T-helper 1 cell (primary cell): ENCODE results near the gene ST6GALNAC6.
"Not testable (repeated sequence)": the region's sequence is repeated elsewhere in the genome, so short reads cannot be mapped to it uniquely, and the experiment has no call there.

Source experiments
- DNase-seq, 5 donors: peaks; one replicate each; pipeline ENCODE4 v3.0.0-alpha.2; 2012 to 2020

The ST6GALNAC6 gene

DNA sequence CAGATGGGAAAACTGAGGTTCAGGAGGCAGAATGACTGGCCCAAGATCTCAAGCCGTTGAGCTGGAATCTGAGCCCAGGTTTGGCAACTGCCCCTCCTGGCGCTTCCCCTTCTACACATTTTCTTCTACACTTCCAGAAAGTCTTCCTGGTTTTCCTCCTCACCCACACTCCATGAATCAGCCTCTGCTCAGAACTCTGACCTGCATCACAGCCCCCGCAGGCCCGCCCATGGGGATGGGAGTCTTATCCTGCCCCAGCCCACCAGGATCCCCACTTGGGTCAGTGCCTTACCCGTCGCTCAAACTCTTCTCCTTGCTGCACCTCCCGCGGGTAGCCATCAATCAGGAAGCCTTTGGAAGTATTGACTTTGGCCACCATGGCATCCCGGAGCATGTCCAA lies 27.9 kb downstream of the ST6GALNAC6 start:
- no peak for DNase-seq

GRCh38 chr9:127870887-127871286 lies 28.5 kb downstream of the ST6GALNAC6 start:
- no peak for DNase-seq

- not testable (repeated sequence) for DNase-seq
These were observed 29.3 kb downstream of the ST6GALNAC6 start for GRCh38 chr9:127870153-127870491.

- DNase-seq = peak; percentile 60 to 73 (median 67)
These were observed 29.9 kb downstream of the ST6GALNAC6 start for GRCh38 chr9:127869310-127870152.

DNA sequence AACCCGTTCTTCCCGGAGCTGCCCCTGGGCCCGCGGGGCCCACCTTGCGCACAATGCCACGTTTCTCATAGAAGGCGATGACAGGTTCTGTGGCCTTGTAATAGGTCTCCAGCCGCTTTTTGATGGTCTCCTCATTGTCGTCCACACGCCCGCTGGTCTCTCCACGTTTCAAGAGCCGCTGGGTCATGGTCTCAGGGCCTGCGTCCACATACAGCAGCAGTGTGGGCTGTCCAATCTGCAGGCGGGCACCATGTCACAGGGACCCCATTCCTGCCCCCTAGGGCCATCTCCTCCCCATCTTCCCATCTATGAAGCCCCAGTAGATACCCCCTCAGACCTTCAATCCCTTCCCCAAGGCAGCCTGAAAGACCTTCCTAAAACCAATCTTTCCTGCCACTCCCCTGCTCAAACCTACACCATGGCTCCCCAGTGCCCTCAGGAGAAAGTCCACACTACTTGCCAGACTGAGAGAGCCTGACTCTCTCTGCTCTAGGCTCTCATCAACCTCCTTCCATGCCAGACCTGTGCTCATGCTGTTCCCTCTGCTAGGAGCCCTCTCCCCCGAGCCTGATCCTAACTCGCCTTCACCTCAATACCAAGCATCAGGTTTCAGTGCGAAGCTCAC lies 31.0 kb downstream of the ST6GALNAC6 start:
- no peak for DNase-seq

DNA sequence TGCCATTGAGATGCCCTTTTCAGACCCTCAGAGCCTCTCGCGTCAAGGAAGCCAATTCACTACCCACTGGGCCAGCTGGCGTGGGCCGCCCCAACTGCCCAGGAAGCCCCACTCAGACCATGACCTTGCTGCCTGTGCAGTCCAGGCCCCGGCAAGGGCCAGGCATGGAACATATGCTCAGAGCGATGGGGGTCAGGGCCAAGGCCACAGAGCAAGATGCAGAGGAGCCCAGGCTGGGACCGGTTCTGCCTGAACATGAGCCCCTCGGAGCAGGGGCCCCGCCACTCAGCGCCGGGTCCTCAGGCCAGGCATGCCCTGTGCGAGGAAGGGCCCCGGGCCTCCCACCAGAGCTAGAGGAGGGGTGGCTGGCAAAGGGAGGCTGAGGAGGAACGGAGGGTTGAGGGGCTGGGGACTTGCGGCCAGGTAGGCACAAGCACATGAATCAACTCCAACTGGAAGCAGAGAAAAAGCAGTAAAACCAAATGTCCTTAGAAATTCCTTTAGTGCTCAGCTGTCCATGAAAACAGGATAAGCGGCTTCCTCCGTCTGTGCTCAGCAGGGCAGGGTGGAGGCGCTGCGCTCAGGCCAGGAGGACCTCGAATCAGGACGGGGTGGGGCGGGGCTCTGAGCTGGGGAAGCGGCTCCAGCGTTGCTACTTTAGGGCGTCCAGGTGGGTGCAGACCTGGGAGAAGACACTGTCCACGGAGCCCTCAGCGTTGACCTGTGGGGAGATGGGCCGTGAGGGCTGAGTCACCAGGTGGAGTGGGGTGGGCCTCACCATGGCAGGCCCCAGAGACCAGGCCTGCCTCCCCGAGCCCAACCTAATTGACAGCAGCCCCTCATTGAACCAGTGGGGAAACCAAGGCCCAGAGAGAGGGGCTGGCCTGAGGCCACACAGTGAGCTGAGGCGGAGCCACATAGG lies 31.8 kb downstream of the ST6GALNAC6 start:
- DNase-seq = no peak

- DNase-seq = no peak
These were observed 32.9 kb downstream of the ST6GALNAC6 start for GRCh38 chr9:127866535-127866934.

DNA sequence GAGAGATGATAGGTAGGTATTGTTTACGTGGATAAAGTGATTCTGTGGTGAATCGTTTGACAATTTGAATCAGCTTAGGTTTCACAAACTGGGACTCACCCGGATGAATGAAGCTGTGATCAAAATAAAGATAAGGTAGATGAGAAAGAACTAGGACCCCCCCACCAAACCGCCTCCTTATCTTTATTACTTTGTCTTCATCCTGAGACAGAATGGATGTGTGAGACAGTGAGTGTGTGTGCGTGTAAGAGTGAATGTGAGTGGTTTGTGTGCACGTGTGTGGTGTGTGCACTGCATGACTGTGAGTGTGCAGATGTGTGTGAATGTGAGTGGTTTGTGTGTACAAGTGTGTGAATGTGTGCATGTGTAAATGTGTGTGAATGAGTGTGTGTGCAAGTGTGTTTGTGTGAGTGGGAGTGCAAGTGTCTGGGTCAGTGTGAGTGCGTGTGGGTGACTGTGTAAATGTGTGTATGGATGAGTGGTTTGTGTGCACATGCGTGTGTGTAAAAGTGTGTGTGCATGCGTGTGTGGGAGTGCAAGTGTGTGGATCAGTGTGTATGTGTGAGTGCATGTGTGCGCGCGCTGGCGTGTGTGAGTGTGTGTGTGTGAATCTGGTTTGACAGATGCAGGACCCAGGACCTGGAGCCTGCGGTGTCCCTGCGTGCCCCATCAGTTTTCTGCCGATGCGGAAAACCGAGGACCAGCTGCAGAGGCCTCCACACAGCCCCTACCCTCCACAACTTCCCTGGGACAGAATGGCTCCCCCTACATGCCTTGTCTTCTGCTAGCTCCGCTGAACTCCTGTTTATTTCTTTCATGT lies 33.5 kb downstream of the ST6GALNAC6 start:
- peak in 1 of 5 donors; percentile 51 for DNase-seq

DNA sequence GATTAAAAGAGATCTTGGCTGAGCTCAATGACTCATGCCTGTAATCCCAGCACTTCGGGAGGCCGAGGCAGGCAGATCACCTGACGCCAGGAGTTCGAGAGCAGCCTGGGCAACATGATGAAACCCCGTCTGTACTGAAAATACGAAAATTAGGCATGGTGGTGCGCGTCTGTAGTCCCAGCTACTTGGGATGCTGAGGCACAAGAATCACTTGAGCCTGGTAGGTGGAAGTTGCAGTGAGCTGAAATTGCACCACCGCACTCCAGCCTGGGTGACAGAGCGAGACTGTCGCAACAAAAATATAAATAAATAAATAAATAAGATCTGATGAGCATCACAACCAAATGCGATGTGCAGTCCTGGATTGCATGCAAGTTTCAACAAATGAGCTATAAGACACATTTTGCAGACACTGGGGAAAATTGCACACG lies 36.2 kb downstream of the ST6GALNAC6 start:
- DNase-seq = no peak

DNA sequence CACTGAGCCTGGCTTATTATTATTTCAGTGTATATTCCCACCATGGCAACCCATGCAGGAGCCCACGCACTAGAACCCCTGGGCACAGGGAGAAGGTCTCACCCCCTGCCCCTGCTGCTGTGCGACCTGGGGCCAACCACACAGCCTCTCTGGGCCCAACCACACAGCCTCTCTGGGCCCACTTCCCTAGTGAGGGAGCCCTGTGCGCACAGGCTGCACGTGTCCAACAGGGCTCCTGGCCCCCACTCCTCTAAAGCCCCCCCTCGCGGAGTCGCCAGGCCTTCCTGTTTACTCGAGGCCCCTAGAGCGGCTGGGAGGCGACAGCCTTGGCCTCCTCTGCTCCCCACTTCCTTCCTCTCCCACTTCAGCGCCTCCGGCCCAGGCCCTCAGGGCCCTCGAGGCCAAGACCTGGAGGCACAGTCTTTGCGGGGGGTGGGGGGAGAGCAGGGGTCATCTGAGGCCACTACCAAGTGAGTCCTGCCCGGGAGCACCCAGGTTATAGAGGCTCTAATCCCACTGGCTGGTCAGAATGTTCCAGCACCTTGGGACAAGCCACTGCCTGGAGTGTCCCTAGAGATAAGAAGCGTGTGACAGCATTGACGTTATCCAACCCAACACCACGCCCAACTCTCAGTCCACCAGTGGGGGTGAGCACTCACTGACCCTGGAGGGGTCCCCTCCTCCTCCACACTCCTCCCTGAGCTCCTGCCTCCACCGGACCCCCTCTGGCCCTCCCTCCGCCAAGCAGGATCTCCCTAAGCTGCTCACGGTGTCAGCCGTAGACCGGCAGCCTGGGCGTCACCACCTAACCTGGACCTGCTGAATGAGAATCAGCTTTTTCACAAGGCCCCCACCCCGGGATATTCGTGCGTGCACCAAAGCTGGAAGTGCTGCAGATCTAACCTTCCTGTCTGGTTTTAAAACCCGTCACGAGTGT lies 37.1 kb downstream of the ST6GALNAC6 start:
- peak in 4 of 5 donors; percentile 11 to 58 (median 34) for DNase-seq

GRCh38 chr9:127860779-127861178 lies 38.6 kb downstream of the ST6GALNAC6 start:
- no peak for DNase-seq

DNA sequence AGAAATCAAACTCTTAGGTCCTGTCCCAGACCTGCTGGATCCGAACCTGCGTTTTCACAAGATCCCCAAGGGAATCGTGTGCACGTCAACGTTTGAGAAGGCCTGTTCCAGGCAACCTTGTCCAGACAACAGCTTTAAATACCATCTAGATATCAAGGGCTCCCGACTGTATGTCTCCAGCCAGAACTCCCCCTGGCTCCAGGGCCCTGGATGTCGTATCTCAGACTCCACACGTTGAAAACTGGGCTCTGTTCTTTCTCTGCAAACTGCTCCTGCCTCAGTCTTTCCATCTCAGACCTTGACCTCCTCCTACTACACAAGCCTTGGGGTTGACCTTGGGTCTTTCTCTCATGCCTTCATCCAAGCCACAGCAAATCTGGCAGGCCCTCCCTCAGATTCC lies 39.1 kb downstream of the ST6GALNAC6 start:
- no peak for DNase-seq

DNA sequence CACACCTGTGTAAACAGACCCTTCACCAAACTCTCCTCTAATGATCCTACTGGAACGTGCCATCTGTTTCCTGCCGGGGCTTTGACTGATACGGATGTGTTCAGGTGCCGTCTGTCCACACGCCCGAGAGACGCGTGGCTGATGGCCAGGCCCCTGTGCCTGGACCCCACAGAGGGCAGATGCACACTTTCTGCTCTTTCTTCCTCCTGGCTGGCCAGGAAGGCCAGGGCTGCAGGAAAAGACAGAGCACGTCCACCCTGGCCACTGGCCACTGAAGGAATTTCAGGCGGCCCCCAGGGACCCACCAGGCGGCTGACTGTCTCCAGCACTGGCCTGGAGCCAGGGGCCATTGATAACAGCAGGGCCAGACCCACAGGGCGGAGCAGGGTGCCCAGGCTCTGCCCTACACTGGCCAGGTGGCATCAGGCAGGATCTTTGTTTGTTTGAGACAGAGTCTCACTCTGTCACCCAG lies 41.3 kb downstream of the ST6GALNAC6 start:
- DNase-seq = no peak

DNA sequence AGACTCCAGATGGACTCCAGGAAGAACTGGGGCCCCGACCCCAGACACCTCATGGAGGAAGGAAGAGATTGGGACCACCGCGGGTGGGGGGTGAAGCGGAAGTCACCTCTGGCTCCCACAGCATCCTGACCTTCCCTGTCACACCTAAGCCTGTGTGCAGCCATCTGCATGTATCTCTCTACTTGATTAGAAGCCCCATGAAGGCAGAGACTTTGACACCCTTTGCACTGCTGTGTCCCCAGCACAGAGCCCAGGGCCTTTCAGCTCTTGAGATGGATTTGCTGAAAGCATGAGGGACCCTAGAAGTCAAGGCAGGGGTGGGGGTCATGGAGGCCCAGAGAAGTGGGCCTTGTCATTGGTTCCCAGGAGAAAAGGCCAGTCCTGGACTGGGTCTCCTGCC lies 42.1 kb downstream of the ST6GALNAC6 start:
- no peak for DNase-seq

- no peak for DNase-seq
These were observed 42.7 kb downstream of the ST6GALNAC6 start for GRCh38 chr9:127856729-127857116.

GRCh38 chr9:127856094-127856728 lies 43.2 kb downstream of the ST6GALNAC6 start:
- no peak for DNase-seq

DNA sequence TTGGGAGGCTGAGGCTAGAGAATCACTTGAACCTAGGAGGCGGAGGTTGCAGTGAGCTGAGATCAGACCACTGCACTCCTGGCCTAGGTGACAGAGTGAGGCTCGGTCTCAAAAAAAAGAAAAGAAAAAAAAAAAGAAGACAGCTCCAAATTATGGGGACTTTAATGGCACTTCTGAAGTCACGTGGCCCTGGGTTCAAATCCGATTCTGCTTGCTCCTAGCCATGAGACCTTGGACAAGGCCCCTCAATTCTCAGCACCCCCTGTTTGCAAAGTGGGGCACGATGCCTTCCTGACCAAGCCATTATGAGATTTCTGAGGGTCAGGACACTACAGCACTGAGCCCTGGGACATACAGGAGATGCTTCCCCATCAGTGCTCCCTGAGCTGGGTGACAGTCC lies 43.9 kb downstream of the ST6GALNAC6 start:
- no peak for DNase-seq

- no peak for DNase-seq
These were observed 44.4 kb downstream of the ST6GALNAC6 start for GRCh38 chr9:127854960-127855359.

DNA sequence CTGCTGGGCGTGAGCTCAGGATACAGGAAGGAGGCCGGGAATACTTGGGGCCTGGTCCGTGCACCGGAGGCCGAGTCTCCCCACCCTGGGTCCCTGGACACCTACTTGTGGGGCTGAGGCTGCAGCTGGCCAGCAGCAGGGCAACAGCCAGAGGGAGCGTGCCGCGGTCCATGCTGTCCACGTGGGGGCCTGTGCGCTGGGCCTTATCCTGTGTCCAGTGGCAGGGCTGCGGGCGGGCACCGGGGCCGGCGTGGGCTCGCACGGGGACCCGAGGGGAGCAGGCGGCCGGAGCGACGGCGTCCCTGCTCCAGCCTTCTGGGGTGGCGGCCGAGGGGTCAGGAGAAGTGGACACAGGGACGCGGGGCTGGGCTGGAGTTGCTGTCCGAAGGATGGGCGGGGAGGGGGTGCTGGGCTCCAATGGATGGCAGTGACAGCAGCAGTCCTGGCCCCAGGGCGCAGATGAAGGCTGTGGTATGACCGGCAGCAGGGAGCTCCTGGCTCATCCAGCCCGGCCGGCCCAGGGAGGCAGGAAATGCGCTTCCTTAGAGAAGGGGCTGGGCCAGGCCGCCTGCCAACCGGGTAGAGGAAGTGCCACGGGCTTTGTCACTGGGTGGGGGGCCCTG lies 45.1 kb downstream of the ST6GALNAC6 start, which contains the start of gene ENG:
Gene ENG, minus strand, starts transcription at position 475 of the 623 bp plus-strand sequence. Its CDS starts 303 bp downstream, at position 172.
- no peak for DNase-seq
